Stimulated activated CD8-positive, alpha-beta memory T cell treated with anti-CD3 and anti-CD28 coated beads, Interleukin-12 subunit alpha, Interleukin-12 subunit beta, amount 100 ng/mL, for 1 hour (primary cell): ENCODE data around the gene PARP12.

Source experiments
- DNase-seq: peaks from one replicate; pipeline ENCODE4 v3.0.0-alpha.2; 2020; ENCODE audit warnings: low read depth

PARP12 gene

GRCh38 chr7:140035400-140036223 lies 27.1 kb downstream of the PARP12 start:
- DNase-seq = no peak

- no peak for DNase-seq
Observed at GRCh38 chr7:140034421-140034820, 28.3 kb downstream of the PARP12 start.

- no peak for DNase-seq
Observed at GRCh38 chr7:140033779-140034363, 28.9 kb downstream of the PARP12 start.

- no peak for DNase-seq
Observed at GRCh38 chr7:140033036-140033435, 29.7 kb downstream of the PARP12 start.

DNA sequence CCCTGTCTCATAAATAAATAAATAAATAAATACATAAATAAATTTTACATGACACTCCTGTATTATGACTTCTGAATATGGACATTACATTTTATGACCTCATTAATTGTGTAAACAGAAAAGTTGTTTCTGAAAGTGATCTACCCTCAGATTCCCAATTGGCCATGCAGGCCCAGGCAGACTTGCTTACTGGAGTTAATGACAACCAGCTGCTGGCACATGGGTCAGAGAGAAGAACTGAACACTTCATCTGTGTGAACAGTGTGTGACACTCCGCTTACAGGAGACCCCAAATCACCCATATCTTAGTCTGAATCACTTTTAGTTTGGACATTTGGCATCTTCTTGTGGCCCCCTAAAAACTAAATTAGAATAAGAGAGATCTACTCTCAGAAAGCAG lies 31.4 kb downstream of the PARP12 start:
- DNase-seq = no peak

GRCh38 chr7:140029072-140029471 lies 33.7 kb downstream of the PARP12 start:
- no peak for DNase-seq

- no peak for DNase-seq
Observed at GRCh38 chr7:140028311-140028710, 34.4 kb downstream of the PARP12 start.

GRCh38 chr7:140027858-140028257 lies 34.9 kb downstream of the PARP12 start:
- no peak for DNase-seq

GRCh38 chr7:140026935-140027334 lies 35.8 kb downstream of the PARP12 start:
- DNase-seq = no peak

DNA sequence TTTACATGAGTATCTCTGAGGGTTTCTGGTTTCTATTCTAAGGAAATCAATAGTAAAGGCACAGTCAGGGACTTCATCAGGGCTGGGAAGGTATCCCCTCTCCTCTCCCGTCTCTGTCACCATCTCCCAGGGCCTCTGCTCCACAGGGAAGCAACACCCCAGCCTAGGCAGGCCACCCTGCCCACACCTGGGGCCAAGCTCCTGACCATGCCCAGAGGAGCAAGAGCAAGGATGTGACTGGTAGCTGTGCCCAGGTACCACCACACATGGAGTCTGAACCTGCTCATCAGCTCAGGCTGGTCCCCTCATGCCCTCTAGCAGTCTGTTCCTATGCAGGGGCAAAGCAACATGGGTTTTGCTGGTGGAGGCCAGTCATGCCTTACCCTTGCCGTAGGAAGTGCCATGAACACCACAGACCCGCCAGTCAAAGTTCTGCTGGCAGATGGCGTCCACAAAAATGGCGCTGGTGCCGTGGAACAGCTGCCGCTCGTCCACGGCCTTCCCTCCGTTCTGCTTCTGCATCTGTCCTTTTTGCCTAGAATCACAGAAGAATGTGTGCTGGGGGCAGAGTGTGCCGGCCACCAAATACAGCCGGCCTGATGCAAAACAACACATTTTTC lies 36.8 kb downstream of the PARP12 start:
- no peak for DNase-seq

GRCh38 chr7:140025241-140025640 lies 37.5 kb downstream of the PARP12 start:
- no peak for DNase-seq

DNA sequence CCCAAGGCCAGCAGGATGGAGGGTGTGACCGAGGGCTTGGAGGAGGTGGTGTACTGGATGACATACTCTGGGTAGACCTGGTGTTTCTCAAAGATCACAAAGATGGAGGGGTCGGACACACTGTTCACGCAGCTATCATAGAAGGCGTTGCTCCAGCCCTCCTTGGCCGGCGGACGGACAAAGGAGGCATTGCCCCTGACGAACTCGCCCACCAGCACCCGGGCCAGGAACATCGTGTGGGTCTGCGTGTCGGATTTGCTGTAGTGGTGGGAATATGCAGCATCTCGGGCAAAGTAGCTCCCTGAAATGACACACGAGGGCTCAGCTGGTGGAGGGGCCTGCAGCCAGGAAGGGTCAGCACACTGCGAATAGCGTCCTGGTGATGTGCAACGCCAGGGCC lies 38.2 kb downstream of the PARP12 start:
- DNase-seq = no peak

- DNase-seq = no peak
Observed at GRCh38 chr7:140023728-140024127, 39.0 kb downstream of the PARP12 start.

DNA sequence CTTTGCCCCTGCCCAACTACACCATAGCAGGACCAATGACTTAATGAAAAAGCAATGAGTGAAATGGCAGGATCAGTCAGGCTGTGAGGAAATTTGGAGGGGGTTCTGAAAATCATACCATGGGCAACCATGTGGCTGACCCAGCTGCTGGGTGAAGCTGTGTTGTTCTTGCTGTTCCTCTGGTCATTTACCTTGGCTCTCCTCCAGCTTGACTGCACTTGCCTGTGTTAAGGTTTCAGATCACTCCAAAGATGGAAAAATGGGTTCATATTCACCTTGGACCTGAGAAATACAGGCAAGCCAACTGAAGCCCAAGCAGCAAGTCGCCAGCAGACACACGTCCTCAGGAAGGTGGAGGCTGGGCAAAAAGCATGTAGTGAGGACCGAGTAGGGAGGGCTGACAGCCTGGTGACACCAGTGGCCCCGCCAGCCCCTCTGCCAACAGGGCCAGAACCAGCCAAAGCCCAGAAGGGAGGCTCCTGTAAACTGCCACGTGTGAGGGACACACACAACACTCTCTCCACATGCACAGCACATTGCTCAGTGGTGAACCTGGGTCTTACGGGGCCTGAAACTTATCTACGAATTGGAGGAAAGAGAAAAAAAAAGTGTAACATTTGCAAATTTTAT lies 40.1 kb downstream of the PARP12 start:
- no peak for DNase-seq

DNA sequence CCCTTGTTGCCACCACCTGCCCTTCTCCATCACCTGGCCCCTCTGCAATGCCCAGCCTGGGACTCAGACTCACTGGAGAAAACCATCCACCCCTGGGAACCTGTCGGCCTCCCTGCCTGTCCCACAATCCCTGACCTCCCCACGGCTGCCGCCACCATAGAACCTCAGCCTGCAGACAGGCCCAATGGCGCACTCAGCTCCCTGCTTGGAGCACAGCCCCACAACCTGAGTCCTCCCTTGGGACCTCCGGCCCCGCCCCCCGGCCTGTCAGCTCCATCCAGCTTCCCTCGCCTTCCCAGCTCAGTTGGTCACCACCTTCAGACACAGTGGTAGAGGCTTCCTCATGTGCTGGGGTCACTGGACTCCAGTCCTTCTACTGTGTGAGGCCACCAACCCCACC lies 41.1 kb downstream of the PARP12 start:
- DNase-seq = no peak

DNA sequence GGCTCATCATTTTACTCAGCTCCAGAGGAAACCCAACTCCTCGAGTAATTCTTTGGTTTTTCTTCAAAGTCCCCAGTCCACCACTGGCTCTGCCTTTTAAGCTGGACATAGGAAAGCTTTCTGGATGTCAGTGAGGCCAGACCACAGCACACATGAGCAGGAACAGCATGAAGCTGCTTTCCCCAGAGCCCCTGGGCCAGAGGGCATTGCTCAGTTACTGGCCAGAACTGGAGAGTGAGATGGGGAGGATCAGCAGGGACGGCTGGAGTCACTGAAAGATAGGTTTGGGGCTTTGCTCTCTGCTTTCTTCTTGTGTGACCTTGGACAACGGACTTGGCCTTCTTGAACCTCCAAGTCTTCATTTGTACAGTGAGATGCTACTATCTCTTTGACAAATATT lies 43.1 kb downstream of the PARP12 start:
- DNase-seq = no peak

DNA sequence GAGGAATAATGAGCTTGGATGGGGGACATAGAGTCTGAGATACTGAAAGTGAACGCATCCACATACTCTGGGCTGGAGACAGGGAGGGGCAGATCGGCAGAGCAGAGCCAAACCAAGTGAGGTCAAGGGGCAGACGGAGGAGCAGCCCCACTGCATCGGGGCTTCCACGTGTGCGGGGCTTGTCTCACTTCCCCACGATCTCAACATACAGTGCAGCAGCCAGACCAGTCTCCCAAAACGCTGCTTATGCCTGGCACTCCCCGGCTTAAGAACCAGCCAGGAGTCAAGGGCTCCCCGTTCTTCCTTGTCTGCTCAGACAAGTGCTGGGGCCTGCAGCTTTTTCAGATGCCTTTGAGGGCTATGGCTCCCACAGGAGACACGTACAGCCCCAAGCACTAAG lies 43.6 kb downstream of the PARP12 start:
- DNase-seq = no peak

DNA sequence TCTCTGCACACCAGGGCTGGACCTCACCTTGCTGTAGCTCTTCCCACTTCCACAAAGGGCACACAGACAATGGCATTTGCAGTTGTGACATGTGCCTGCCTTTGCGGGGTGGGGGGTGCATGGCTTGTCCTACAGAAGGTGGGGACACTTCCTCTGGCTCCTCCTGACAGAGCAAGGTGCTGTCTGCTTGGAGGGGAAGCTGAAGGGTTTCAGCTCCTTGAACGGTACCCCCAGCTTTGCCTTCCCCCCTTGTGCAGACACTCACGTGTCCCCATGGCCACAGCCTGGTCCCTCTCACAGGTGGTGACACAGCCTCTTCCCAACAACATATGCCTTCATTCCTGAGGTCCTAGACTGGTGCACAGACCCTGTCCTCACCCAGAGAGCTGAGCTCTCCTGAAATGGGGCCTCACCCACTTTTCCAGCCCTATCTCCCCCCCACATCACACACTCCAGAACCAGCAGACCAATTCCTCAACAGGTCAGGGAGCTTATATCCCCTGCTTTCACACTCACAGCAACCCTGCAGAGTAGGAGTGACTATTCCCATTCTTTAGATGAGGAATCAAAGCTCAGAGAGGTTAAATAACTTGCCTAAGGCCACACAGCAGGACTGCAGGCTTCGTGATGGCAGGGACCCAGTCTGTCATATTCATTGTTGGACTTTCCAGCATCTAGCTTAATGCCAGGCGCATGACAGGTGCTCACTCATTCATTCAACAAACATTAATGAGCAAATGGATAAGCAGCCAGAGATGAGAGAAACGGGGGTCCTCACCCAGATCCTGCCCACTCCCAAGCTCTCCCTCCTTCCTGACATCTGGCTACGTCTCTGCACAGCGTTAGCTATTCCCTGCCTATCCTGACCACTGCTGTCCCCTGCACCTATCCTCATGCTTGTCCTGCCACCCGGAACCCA lies 44.4 kb downstream of the PARP12 start:
- no peak for DNase-seq

DNA sequence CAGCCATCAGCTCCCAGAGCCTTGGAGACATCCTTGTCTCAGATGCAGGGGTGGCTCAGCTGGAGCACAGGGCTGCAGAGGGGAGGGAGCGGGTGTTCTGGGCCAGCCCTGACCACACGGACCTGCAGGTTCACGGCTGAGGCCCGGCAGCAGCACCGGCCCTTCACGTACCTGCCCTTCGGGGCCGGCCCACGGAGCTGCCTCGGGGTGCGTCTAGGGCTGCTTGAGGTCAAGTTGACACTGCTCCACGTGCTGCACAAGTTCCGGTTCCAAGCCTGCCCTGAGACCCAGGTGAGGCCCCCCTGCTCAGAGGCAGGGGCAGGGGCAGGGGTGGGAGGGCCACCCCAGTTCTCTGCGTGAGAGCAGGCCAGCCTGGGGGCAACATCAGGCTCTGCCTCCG lies 45.2 kb downstream of the PARP12 start:
- no peak for DNase-seq

GRCh38 chr7:140017034-140017433 lies 45.7 kb downstream of the PARP12 start:
- no peak for DNase-seq

DNA sequence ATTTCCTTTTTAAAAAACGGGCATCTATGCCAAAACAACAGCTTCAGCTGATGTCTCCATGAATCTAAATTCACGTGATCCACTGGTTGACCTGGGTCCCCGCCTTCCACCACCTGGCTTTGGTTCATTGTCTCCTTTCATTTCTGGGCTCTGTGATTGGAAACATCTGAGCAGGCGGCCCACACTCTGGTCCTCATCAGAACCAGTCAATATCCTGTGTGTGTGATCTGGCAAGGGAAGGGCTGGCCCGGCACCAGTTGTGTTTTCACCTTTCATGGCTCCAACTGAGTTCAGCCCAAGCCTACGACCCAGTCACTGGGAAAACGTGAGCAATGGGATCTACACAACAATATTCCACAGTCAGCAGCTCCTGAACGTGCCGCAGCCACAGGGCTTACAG lies 46.2 kb downstream of the PARP12 start:
- DNase-seq = no peak

- DNase-seq = no peak
Observed at GRCh38 chr7:140015471-140015970, 47.2 kb downstream of the PARP12 start.
